ENCODE results near the gene MEGF11. TPM values are rescaled to one million over a fixed set of nuclear protein-coding genes. Genes with fewer than 3 reads are reported as not detected.

The MEGF11 gene
- total RNA-seq, 2 donors from 2014 or later: not detected

- no peak for TF ChIP-seq CTCF (IDR thresholded peaks at IDR 0.05)
- no peak overlapping the region for H3K27ac ChIP-seq
- H3K9me3 ChIP-seq: no peaks in the 10 kb centered on the region
- no peak overlapping the region for H3K4me3 ChIP-seq
- DNase-seq (ENCODE audit: low spot score): no peak
- no peaks in the 10 kb centered on the region for H3K27me3 ChIP-seq
- H3K4me1 ChIP-seq: peaks cover 0 to 5% of the 10 kb centered on the region in 2 donors
- H3K36me3 ChIP-seq: no peaks in the 10 kb centered on the region
These were observed 316.5 kb downstream of the MEGF11 start for GRCh38 chr15:65937054-65937453.

- no peaks in the 10 kb centered on the region for H3K27me3 ChIP-seq
- no peak for DNase-seq (ENCODE audit: low spot score)
- no peak for TF ChIP-seq CTCF (IDR thresholded peaks at IDR 0.05)
- H3K9me3 ChIP-seq: no peaks in the 10 kb centered on the region
- no peak overlapping the region for H3K27ac ChIP-seq
- peaks cover 0 to 5% of the 10 kb centered on the region in 2 donors for H3K4me1 ChIP-seq
- H3K4me3 ChIP-seq: no peak overlapping the region
- H3K36me3 ChIP-seq: no peaks in the 10 kb centered on the region
These were observed 317.3 kb downstream of the MEGF11 start for GRCh38 chr15:65936282-65936681.

DNA sequence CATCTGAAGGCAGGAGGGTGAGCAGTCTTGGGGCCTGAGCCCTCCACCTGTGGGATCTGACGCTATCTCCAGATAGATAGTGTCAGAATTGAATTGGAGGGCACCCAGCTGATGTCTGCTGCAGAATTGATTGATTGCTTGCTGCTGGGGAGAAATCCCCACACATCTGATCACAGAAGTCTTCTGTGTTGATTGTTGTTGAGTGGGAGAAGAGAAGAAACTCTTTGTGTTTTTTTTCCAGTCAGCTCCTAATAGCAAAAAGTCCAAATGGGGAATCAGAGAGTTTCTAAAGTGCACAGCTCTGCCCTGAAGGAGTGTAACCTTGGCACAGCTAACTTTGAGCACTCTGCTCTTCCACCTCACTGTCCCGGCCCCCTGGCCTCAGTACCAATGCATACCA lies 318.2 kb downstream of the MEGF11 start:
- Histone ChIP-seq H3K9me3 (no peaks in the 10 kb centered on the region), H3K27me3 (no peaks in the 10 kb centered on the region), H3K4me3 (no peak overlapping the region), H3K36me3 (no peaks in the 10 kb centered on the region), H3K27ac (no peak overlapping the region), H3K4me1 (peaks cover 0 to 5% of the 10 kb centered on the region in 2 donors)
- TF ChIP-seq CTCF (IDR thresholded peaks at IDR 0.05): no peak
- DNase-seq (ENCODE audit: low spot score): no peak

GRCh38 chr15:65931221-65931620 lies 322.3 kb downstream of the MEGF11 start:
- no peak for TF ChIP-seq CTCF (IDR thresholded peaks at IDR 0.05)
- no peak overlapping the region for H3K4me3 ChIP-seq
- H3K4me1 ChIP-seq: no peaks in the 10 kb centered on the region
- no peaks in the 10 kb centered on the region for H3K27me3 ChIP-seq
- H3K9me3 ChIP-seq: no peaks in the 10 kb centered on the region
- H3K36me3 ChIP-seq: no peaks in the 10 kb centered on the region
- no peak for DNase-seq (ENCODE audit: low spot score)
- H3K27ac ChIP-seq: no peak overlapping the region

GRCh38 chr15:65930134-65930533 lies 323.4 kb downstream of the MEGF11 start:
- Histone ChIP-seq H3K36me3 (no peaks in the 10 kb centered on the region), H3K27me3 (no peaks in the 10 kb centered on the region), H3K4me1 (no peaks in the 10 kb centered on the region), H3K9me3 (no peaks in the 10 kb centered on the region), H3K4me3 (no peak overlapping the region), H3K27ac (no peak overlapping the region)
- TF ChIP-seq CTCF (IDR thresholded peaks at IDR 0.05): no peak
- DNase-seq (ENCODE audit: low spot score): no peak

DNA sequence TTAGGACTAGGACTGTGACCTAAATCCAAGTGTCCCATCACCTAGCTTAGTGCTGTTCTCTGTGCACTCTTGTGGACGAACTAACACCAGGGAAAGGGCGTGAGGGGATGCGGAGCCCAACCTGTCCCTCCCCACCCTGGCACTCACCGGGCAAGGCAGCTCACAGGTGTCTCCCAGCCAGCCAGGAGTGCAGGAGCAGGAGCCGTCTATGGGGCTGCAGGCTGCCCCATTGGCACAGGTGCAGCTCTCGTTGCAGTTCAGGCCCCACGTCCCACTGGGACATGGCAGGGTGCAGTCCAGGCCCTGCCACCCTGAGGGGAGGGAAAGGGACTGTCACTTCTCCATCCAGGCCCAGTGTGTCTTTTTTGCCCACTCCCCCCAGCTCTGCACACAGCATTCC lies 324.0 kb downstream of the MEGF11 start:
- Histone ChIP-seq H3K27me3 (no peaks in the 10 kb centered on the region), H3K9me3 (no peaks in the 10 kb centered on the region), H3K27ac (no peak overlapping the region), H3K4me3 (no peak overlapping the region), H3K36me3 (no peaks in the 10 kb centered on the region), H3K4me1 (no peaks in the 10 kb centered on the region)
- no peak for TF ChIP-seq CTCF (IDR thresholded peaks at IDR 0.05)
- DNase-seq (ENCODE audit: low spot score): no peak

Measured in right atrium auricular region (tissue), 2 donors.